NCI-H1930 (cell line): ENCODE data around the gene GPR157.
"Not testable (repeated sequence)": the region's sequence is repeated elsewhere in the genome, so short reads cannot be mapped to it uniquely, and the experiment has no call there.

Experiments used
- DNase-seq, 2 experiments: peaks; one replicate each; lab custom pipeline; 2025; lab: John Stamatoyannopoulos, UW

The GPR157 gene

GRCh38 chr1:9145714-9146113 lies 16.8 kb upstream of the GPR157 start:
- no peak for DNase-seq

GRCh38 chr1:9145021-9145668 lies 16.2 kb upstream of the GPR157 start:
- no peak for DNase-seq

- not testable (repeated sequence) for DNase-seq
Observed at GRCh38 chr1:9144494-9144893, 15.6 kb upstream of the GPR157 start.

- DNase-seq: no peak
Observed at GRCh38 chr1:9143250-9143649, 14.3 kb upstream of the GPR157 start.

- no peak for DNase-seq
Observed at GRCh38 chr1:9139930-9140329, 11.0 kb upstream of the GPR157 start.

- no peak for DNase-seq
Observed at GRCh38 chr1:9136932-9137331, 8.0 kb upstream of the GPR157 start.

- DNase-seq: no peak
Observed at GRCh38 chr1:9135073-9135836, 6.4 kb upstream of the GPR157 start.

- DNase-seq: no peak
Observed at GRCh38 chr1:9133870-9134585, 5.1 kb upstream of the GPR157 start.

GRCh38 chr1:9129266-9130041 lies 552 bp upstream of the GPR157 start:
- peak; percentile 71 to 72 for DNase-seq

- DNase-seq: no peak
Observed at GRCh38 chr1:9128166-9128519, 759 bp downstream of the GPR157 start.

- DNase-seq: no peak
Observed at GRCh38 chr1:9127395-9128165, 1.3 kb downstream of the GPR157 start.

- DNase-seq: no peak
Observed at GRCh38 chr1:9126511-9126910, 2.4 kb downstream of the GPR157 start.

GRCh38 chr1:9125847-9126246 lies 3.1 kb downstream of the GPR157 start:
- DNase-seq: not testable (repeated sequence)

GRCh38 chr1:9125325-9125724 lies 3.6 kb downstream of the GPR157 start:
- no peak for DNase-seq

GRCh38 chr1:9124389-9124788 lies 4.5 kb downstream of the GPR157 start:
- not testable (repeated sequence) for DNase-seq

- not testable (repeated sequence) for DNase-seq
Observed at GRCh38 chr1:9123665-9124064, 5.2 kb downstream of the GPR157 start.

- DNase-seq: no peak
Observed at GRCh38 chr1:9121496-9122409, 7.1 kb downstream of the GPR157 start.

GRCh38 chr1:9120312-9120958 lies 8.5 kb downstream of the GPR157 start:
- DNase-seq: no peak

GRCh38 chr1:9119745-9120144 lies 9.2 kb downstream of the GPR157 start:
- no peak for DNase-seq

GRCh38 chr1:9118186-9118585 lies 10.7 kb downstream of the GPR157 start:
- no peak for DNase-seq
